K562 (cell line): ENCODE data around the gene ATP13A4. TPM values are rescaled to one million over a fixed set of nuclear protein-coding genes. Genes with fewer than 3 reads are reported as not detected.

Experiments used
- BCL6 ChIP-seq: fragments of 250-450 bp; sonication (Bioruptor Pico); IDR thresholded peaks from 2 replicates; pipeline ENCODE4 v1.4.0; 2020
- CCNT2 ChIP-seq: IDR thresholded peaks from 2 replicates; pipeline ENCODE4 v1.6.1; 2011; ENCODE audit warnings: borderline replicate concordance, low read depth, mild to moderate bottlenecking, moderate library complexity, mixed read lengths, low read length; ENCODE audit not compliant: insufficient read length; ENCODE audit errors: extremely low read depth
- GATAD2A ChIP-seq: fragments of 450-650 bp; IDR thresholded peaks from 2 replicates; pipeline ENCODE4 v1.6.1; 2017
- HDAC3 ChIP-seq: fragments of 450-650 bp; IDR thresholded peaks from 2 replicates; pipeline ENCODE4 v1.6.1; 2018; ENCODE audit warnings: borderline replicate concordance, mild to moderate bottlenecking, moderate library complexity; ENCODE audit not compliant: partially characterized antibody
- IRF2 ChIP-seq: sonication (generic); formaldehyde crosslinking; IDR thresholded peaks from 2 replicates; pipeline ENCODE4 v1.8.1; 2022; ENCODE audit warnings: mild to moderate bottlenecking, missing genetic modification reagents
- NR2C1 ChIP-seq, 2 experiments: fragments of 450-650 bp; IDR thresholded peaks; 2 replicates each; pipeline ENCODE4 v1.6.1; 2017; ENCODE audit warnings: mild to moderate bottlenecking in 2 of 2, antibody characterized with exemption in 1 of 2, inconsistent platforms in 1 of 2, missing compliant biosample characterization in 1 of 2, missing genetic modification characterization in 1 of 2
- PCBP1 ChIP-seq: fragments of 200-400 bp; formaldehyde crosslinking; IDR thresholded peaks from 2 replicates; pipeline ENCODE4 v1.6.1; 2018; ENCODE audit warnings: mild to moderate bottlenecking, low read depth, low read length; ENCODE audit not compliant: poor library complexity, severe bottlenecking
- PHF21A ChIP-seq: fragments of 450-650 bp; IDR thresholded peaks from 2 replicates; pipeline ENCODE4 v1.6.1; 2017; ENCODE audit warnings: low read depth, borderline replicate concordance
- PHTF2 ChIP-seq: fragments of 250-450 bp; sonication (Bioruptor Pico); IDR thresholded peaks from 2 replicates; pipeline ENCODE4 v1.5.0; 2021; ENCODE audit warnings: mild to moderate bottlenecking
- POLR2B ChIP-seq: fragments of 450-650 bp; IDR thresholded peaks from 2 replicates; pipeline ENCODE4 v1.6.1; 2018; ENCODE audit warnings: low read depth; ENCODE audit not compliant: partially characterized antibody
- SOX6 ChIP-seq: fragments of 450-650 bp; IDR thresholded peaks from 2 replicates; pipeline ENCODE4 v1.6.1; 2014; ENCODE audit warnings: mild to moderate bottlenecking
- TRIM24 ChIP-seq, 2 experiments: fragments of 450-650 bp; IDR thresholded peaks; 2 replicates each; pipeline ENCODE4 v1.6.1; 2016
- ZNF175 ChIP-seq: fragments of 200-800 bp; sonication (Bioruptor generic); IDR thresholded peaks from 2 replicates; pipeline ENCODE4 v1.6.1; 2016; ENCODE audit warnings: low read depth, mild to moderate bottlenecking, missing genetic modification characterization, missing compliant biosample characterization
- ZNF197 ChIP-seq: fragments of 200-800 bp; sonication (Bioruptor generic); IDR thresholded peaks from 2 replicates; pipeline ENCODE4 v1.6.1; 2016; ENCODE audit warnings: low read depth, missing genetic modification characterization, missing compliant biosample characterization
- ZNF408 ChIP-seq: fragments of 250-450 bp; sonication (Bioruptor Pico); IDR thresholded peaks from 2 replicates; pipeline ENCODE4 v1.4.0; 2020; ENCODE audit warnings: low read depth, mild to moderate bottlenecking, moderate library complexity
- ZNF76 ChIP-seq: fragments of 250-450 bp; sonication (Bioruptor Pico); IDR thresholded peaks from 2 replicates; pipeline ENCODE4 v1.4.0; 2020; ENCODE audit warnings: mild to moderate bottlenecking, moderate library complexity, borderline replicate concordance
- polyA plus RNA-seq, 8 experiments: library from polyadenylated mRNA; depleted of rRNA in 4 of 8; stranded (reverse) in 5 of 8; unstranded in 3 of 8; fragments of >200 nt; fragmentation: Nextera tagmentation in 2 of 8; fragmentation: Illumina TruSeq in 1 of 8; extraction: Ambion mirVana in 2 of 8; extraction: Trizol in 1 of 8; gene quantifications; 2 replicates each; pipeline versions ENCODE4 v1.2.1 to v1.2.3, GENCODE V29; 2011 to 2014; ENCODE audit warnings: inconsistent platforms in 1 of 8, missing spikeins in 1 of 8
- total RNA-seq, 7 experiments: library from RNA; depleted of rRNA in 6 of 7; stranded (reverse); fragments of >200 nt in 6 of 7; fragmentation: Illumina TruSeq in 2 of 7; extraction: Trizol in 2 of 7; gene quantifications; 2 replicates each; pipeline versions ENCODE4 v1.2.1 to v1.2.3, GENCODE V29; 2011 to 2021; ENCODE audit warnings: low replicate concordance in 1 of 7
- TF ChIP-seq, protein P1 (sequence below): fragments of 450-650 bp; conservative IDR thresholded peaks from 2 replicates; pipeline ENCODE4 v1.6.1; 2016; ENCODE audit warnings: missing genetic modification characterization, low read depth, mild to moderate bottlenecking, control low read depth, missing compliant biosample characterization
- TF ChIP-seq, protein P2 (sequence below), 3 experiments: IDR thresholded peaks in 2 of 3; conservative IDR thresholded peaks in 1 of 3; 2 replicates each; pipeline ENCODE4 v1.5.1; 2011 to 2012; ENCODE audit warnings: low read length in 3 of 3, mild to moderate bottlenecking in 3 of 3, control low read depth in 2 of 3, improper control_type of control experiment in 1 of 3, inconsistent platforms in 1 of 3, low read depth in 1 of 3, mixed read lengths in 1 of 3, moderate library complexity in 1 of 3; ENCODE audit not compliant: insufficient read depth in 2 of 3
- TF ChIP-seq, protein P3 (sequence below): sonication (generic); formaldehyde crosslinking; IDR thresholded peaks from 2 replicates; pipeline ENCODE4 v1.8.0; 2022; ENCODE audit warnings: mild to moderate bottlenecking, missing genetic modification reagents

The ATP13A4 gene
- total and polyA plus RNA-seq, 9 of the 15 experiments (the other 6 are each of a cell fraction or from before 2014, with no cell fraction given), result 0.03 to 0.14 (median 0.07) TPM; not detected in 6

DNA sequence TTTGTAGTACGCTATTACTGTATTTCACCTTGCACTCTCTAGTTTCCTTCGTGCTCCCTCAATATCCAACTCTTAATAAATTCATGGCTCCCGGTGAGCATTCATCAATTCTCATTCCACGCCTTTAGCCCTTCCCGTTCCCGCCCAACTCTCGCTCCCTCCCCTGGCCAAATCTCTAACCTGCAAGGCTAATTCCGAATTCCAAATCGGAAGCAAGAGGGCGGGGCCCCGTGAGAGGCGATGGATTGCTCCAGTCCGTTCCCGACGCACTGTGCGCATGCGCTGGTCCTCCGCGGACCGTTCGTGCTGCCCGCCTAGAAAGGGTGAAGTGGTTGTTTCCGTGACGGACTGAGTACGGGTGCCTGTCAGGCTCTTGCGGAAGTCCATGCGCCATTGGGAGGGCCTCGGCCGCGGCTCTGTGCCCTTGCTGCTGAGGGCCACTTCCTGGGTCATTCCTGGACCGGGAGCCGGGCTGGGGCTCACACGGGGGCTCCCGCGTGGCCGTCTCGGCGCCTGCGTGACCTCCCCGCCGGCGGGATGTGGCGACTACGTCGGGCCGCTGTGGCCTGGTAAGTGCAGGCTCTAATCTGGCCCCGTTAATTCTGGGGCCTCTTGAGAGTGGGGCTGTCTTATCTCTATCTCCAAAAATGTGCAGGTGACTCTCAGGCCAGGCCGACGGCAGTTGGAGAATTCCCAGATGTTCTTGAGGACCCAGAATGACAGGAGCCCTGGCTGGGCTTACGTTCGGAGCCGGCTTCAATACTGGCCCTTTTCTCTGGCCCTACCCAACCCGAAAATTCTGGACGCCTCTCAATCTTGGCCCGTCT lies 38.4 kb upstream of the ATP13A4 start, which contains the start of gene OPA1 (continued):
- no peak; the same call in 1 of the 2 replicates for TF ChIP-seq IRF2
- TF ChIP-seq PCBP1, result peak; percentile 53
- peak; percentile 86 for TF ChIP-seq CCNT2
- peak; percentile 95 for TF ChIP-seq PHF21A
- no peak for TF ChIP-seq HDAC3
- TF ChIP-seq SOX6, result peak; percentile 75
- no peak for TF ChIP-seq BCL6 (CRISPR knock-in tag)
- peak; percentile 32; the same call in 1 of the 2 replicates for TF ChIP-seq ZNF197 (CRISPR knock-in tag)
- TF ChIP-seq, protein P1, sequence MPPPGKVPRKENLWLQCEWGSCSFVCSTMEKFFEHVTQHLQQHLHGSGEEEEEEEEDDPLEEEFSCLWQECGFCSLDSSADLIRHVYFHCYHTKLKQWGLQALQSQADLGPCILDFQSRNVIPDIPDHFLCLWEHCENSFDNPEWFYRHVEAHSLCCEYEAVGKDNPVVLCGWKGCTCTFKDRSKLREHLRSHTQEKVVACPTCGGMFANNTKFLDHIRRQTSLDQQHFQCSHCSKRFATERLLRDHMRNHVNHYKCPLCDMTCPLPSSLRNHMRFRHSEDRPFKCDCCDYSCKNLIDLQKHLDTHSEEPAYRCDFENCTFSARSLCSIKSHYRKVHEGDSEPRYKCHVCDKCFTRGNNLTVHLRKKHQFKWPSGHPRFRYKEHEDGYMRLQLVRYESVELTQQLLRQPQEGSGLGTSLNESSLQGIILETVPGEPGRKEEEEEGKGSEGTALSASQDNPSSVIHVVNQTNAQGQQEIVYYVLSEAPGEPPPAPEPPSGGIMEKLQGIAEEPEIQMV (tag), result peak; percentile 49
- TF ChIP-seq POLR2B, result peak; percentile 70
- TF ChIP-seq GATAD2A, result 0 out of 2 replicates have a peak, but pooled peaks have one; percentile 13
- TF ChIP-seq ZNF175 (CRISPR knock-in tag), result peak; percentile 50; the same call in 1 of the 2 replicates
- no peak for TF ChIP-seq ZNF76
- TF ChIP-seq TRIM24 (IDR thresholded peaks at IDR 0.05), result peak in 1 of 2 experiments; percentile 99; a peak in 2 of 4 replicates
- no peak for TF ChIP-seq ZNF408 (CRISPR knock-in tag)
- peak; percentile 90 for TF ChIP-seq NR2C1 (IDR thresholded peaks at IDR 0.05)
- TF ChIP-seq NR2C1 (tag; IDR thresholded peaks at IDR 0.05), result peak; percentile 94
- TF ChIP-seq, protein P2, sequence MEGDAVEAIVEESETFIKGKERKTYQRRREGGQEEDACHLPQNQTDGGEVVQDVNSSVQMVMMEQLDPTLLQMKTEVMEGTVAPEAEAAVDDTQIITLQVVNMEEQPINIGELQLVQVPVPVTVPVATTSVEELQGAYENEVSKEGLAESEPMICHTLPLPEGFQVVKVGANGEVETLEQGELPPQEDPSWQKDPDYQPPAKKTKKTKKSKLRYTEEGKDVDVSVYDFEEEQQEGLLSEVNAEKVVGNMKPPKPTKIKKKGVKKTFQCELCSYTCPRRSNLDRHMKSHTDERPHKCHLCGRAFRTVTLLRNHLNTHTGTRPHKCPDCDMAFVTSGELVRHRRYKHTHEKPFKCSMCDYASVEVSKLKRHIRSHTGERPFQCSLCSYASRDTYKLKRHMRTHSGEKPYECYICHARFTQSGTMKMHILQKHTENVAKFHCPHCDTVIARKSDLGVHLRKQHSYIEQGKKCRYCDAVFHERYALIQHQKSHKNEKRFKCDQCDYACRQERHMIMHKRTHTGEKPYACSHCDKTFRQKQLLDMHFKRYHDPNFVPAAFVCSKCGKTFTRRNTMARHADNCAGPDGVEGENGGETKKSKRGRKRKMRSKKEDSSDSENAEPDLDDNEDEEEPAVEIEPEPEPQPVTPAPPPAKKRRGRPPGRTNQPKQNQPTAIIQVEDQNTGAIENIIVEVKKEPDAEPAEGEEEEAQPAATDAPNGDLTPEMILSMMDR (IDR thresholded peaks at IDR 0.05 in 2 of 3, conservative IDR thresholded peaks at IDR 0.05 in 1 of 3; ENCODE audit: insufficient read depth in 2 of 3, low read depth in 1 of 3, low read length in 3 of 3), result peak; percentile 0 to 39 (median 39); a peak in 3 of 6 replicates
- TF ChIP-seq, protein P3, sequence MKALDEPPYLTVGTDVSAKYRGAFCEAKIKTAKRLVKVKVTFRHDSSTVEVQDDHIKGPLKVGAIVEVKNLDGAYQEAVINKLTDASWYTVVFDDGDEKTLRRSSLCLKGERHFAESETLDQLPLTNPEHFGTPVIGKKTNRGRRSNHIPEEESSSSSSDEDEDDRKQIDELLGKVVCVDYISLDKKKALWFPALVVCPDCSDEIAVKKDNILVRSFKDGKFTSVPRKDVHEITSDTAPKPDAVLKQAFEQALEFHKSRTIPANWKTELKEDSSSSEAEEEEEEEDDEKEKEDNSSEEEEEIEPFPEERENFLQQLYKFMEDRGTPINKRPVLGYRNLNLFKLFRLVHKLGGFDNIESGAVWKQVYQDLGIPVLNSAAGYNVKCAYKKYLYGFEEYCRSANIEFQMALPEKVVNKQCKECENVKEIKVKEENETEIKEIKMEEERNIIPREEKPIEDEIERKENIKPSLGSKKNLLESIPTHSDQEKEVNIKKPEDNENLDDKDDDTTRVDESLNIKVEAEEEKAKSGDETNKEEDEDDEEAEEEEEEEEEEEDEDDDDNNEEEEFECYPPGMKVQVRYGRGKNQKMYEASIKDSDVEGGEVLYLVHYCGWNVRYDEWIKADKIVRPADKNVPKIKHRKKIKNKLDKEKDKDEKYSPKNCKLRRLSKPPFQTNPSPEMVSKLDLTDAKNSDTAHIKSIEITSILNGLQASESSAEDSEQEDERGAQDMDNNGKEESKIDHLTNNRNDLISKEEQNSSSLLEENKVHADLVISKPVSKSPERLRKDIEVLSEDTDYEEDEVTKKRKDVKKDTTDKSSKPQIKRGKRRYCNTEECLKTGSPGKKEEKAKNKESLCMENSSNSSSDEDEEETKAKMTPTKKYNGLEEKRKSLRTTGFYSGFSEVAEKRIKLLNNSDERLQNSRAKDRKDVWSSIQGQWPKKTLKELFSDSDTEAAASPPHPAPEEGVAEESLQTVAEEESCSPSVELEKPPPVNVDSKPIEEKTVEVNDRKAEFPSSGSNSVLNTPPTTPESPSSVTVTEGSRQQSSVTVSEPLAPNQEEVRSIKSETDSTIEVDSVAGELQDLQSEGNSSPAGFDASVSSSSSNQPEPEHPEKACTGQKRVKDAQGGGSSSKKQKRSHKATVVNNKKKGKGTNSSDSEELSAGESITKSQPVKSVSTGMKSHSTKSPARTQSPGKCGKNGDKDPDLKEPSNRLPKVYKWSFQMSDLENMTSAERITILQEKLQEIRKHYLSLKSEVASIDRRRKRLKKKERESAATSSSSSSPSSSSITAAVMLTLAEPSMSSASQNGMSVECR, result peak; percentile 82; the same call in 1 of the 2 replicates
- no peak for TF ChIP-seq PHTF2 (CRISPR knock-in tag)
